GM19238 (cell line): ENCODE measurements around the gene AGAP1.

Experiments used
- DNase-seq: peaks from one replicate; pipeline ENCODE4 v3.0.0; 2011; ENCODE audit warnings: low spot score; ENCODE audit not compliant: insufficient read length

AGAP1 gene

DNA sequence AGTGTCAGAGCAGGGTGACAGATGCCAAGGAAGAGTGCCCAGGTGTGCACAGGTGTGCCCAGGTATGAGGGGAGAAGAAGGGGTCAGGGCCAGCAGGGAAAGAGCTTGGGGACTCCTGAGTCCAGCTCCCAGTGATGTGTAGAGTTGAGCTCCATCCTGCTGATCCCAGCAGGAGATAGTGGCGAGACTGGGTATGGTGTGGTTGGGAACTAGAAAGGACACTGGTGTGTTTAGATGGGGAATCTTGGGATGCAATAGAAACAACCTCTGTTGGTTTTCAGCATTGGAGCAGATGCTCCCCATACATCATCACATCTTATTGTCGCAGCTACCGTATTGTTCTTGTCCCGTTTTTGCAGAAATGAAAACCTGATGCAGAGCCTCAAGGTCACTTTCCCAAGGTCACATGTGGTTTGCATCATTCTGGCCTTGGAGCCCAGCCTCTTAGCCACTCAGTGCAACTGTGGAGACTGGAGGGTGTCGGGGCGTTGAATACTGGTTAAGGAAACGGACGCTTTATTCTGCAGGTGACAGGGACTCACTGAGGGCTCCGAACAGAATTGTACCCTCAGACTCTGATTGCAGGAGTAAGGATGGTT is 166.7 kb downstream of the AGAP1 start:
- no peak for DNase-seq

DNA sequence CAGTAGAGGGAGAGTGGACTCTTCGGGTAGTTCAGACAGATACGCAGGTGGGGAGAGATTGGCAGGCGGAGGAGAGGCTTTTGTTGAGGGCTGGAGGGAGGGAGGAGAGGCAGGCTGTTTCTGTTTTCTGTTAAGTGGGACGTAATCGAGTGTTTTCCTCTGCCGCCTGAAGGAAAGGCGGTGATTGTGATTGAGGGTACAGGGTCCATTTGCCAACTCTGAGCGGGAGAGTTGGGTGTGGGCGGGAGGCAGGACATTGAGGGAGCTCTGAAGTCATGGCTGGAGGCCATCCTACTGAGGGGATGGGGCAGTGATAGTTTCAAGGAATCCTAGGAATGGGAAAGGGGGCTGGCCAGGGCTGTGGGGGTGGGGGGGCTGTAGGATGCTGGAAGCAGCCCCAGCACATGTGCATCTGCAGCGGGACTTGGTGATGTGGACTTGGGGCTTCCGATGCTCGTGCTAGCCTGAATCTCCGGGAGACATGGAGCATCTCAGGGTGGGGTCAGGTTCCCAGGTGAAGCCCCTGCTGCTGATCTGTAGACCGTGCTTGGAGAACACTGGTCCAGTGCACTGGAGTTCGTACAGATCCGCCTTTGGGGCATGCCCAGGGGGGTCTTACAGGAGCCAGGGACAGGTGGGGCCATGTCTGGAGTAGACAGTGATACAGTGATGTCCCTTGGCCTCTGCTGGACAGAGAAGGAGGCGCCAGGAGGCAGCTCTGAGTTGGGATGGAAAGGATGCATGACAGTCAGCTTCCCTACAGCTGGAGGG is 167.5 kb downstream of the AGAP1 start:
- no peak for DNase-seq

DNA sequence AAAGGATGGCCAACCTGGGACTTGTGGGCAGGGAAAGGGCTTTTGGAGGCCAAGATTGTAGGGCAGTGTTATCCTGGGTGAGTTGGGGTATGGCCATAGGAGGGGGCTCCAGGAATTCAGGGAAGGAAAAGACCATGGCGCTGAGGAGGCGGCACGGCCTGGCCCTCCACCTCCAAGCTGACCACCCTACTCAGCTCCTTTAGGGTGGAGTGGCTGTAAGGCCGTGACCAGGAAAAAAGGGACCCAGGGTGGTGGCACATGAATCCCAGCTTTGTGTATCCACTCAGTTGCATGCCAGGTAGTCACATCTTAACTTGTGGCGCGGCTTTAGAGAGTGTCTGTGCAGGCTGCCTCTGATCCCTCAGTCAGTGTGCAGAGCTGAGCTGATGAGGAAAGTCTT is 168.1 kb downstream of the AGAP1 start:
- DNase-seq = no peak

DNA sequence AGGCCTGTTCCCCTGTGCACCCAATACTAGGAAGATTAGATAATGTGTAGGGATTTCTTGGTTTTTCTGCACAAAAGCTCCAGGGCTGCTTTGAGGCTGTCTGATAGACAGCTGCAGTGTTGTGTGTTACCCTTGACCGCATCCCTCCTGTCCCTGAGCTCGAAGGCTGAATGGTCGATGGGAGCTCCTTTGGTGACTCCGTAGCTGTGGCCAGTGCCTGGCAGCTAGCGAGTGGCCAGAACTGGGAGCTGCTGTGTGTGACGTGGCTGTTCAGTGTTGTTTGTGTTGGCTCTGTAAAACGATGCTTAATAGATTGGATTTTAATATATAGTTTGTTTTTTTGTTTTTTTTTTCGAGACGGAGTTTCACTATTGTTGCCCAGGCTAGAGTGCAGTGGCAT is 170.0 kb downstream of the AGAP1 start:
- no peak for DNase-seq

DNA sequence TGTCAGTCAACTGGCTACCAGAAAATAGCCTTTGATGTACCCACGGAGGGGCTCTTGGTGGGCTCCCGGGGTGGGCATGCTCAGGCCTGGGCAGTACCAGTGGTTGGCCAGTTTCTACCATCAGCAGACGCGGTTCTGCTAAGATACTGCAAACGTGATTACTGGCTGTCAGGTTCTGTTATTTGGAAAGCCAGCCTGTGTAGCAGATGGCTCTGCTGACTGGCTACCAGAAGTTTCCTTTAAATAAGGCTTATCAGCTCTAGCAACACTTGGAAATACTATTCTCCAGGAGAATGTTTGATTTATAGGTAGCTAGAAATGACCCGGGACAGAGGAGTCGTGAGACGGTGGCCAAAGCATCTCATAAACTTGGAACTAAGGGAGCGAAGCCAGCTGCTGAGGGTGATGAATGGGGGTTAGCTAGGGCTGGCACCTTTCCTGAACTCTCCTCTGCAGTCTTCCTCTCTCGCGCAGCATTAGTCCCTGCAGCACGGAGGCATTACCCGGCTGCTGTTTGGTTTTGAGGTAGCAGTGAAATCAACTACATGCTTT is 171.9 kb downstream of the AGAP1 start:
- DNase-seq = no peak

DNA sequence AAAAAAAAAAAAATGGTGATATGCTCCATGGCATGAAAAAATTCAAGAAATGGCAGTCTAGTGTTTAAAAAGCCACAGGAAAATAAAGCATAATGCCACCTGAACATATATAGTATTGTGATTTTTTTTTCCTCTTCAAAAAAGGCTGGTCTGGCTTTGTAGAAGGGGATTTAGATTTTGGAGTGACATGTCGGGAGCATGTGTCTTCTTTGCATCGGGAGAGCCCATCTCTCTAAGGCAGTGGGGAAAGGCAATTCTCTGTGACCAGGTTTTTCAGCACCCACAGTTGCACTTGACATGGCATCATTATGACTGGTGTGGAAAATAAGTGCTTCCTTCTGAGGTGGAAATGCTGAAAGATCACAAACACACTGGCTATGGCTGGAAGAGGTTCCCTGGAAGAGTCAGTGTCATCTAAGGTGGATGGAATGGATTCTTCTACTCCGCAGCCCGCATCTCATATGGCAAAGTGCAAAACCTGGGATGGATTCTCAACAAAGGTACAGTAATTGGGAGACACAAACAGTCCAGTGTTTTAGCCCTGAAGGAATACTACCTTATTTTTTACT is 172.5 kb downstream of the AGAP1 start:
- DNase-seq = no peak

DNA sequence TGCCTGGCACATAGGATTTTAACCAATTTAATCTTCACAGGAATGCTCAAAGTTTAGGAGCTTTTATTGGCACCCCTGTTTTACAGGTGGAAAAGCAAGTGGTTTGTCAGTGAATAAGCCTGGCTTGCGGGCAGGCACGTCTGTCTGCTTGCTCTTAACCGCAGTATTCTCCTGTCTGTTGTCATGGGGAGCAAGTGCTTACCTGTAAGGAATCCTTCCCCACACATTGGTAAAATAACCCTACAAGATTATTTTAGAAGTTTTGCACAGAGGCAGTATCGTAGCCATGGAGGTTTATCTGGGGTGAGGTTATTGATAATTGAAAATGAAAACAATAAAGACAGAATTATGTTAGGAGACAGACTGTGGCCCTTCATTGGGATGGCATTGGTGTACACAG is 174.9 kb downstream of the AGAP1 start:
- DNase-seq = no peak

DNA sequence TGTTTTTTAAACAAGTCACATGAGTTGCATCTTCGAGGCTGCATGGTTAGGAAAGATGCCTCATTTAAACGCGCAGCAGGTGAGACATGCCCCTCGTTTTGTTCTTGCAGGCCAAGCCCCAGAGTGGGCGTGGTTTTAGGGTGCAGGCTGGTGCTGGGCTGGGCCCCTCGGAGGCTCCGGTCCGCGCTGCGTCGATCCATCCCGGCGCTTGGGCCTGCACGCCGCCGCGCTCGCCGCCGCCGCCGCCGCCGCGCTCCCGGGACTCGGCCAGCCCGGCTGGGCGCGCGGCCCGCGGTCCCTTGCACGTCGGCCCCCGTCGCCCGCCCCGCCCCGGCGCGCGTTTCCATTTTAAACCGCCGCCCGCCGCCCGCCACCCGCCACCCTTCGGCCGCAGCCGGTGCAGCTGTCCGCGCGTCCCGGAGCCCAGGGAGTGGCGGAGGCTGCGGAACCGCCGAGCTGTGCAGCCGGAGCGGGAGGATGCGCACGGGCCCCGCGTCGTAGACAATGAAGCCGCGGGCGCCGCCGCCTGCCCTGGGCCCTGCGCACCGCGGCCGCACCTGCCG is 175.5 kb downstream of the AGAP1 start:
- no peak for DNase-seq

DNA sequence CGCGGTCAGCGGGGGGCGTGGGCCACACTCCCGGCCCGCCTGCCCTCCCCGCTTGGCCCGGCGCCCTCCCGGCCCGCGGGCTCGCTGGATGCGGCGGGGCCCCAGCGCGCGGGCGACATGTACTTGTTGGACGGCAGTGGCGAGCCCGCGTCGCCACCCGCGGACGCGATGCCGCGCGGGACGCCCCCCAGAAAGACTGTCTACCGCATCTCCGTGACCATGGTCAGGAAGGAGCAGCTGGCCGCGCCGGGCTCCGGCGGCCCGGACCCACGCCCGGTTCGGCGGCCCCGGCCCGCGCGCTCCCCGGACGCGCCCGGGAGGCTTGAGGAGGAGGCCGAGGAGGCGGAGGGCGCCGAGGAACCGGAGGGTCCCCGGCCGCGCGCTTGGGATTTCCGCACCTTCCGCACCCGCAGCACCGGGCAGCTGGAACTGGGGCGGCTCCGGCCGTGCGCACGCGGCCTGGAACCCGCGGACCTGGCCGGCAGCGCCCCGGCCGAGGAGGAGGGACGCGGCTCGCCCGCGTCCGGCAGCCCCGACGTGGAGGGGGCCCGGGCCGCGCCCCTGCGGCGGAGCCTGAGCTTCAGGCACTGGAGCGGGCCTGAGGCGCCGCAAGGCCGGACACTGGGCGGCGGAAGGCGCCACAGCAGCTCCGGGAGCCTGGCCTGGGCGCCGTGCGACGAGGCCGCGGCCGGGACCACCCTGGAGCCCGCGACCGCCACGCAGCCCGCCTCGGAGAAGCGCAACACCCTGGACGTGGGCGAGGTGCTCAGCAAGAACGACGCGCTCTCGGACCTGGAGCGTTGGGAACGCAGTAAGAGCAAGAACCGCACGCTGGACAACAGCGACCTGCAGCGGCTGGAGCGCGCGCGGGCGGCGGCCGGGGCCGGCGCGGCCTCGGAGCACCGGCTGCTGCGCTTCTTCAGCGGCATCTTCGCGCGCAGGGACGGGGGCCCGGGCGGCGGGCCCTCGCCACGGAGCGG is 176.4 kb downstream of the AGAP1 start:
- DNase-seq = no peak

DNA sequence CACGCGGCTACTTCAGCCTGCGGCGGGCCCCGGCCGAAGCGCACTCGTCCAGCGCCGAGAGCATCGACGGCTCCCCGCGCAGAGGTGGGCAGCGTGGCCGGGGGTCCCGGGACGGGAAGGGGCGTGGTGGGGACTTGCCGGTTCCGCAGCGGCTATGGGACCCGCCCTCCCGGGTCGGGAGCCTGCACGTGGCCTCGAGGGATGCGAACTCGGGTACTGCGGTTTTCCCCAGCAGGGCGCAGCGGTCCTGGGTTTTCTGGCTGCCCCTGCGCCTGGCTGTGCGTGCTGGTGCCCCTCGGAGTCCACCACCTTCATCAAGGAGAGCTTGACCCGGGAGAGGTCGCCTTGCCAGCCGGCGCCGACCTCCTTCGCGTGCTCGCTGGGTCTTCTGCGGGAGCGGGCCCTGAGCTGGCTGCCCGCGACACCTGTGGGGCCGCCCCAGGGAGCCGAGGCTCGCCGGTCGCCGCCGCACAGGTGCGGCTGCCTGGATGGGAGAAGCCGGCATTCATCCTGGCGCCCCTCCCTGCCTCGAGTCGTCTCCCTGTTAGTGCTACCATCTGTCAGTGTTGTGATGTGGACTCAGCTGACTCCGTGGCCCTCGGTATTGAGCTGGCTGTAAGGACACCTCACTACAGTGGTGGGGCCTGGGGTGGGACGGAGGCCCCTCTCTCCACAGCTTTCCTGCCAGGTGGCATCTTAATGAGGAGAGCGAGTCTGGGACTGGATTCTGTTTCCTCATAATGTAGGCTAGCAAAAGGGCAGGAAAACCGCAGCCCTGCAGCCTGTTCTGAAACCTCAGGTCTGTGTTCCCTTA is 177.3 kb downstream of the AGAP1 start:
- DNase-seq = no peak

DNA sequence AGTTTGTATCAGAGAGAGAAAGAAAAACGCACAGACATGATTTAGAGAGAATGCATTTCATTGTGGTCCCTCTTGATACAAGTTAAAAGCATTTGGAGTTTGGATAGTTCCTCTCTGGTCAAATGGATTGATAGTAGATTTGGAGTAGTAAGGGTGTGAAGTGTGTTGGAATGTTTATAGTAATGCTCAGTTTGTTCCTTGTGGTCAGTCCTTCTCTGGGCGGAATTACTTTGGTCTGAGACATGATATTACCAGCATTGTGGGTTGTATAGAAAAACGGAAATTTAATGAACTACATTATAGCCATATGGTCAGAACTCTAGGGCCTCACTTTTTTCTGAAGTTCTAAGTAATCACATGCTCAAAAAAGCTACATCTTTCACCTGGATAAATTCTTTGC is 178.9 kb downstream of the AGAP1 start:
- DNase-seq = no peak

DNA sequence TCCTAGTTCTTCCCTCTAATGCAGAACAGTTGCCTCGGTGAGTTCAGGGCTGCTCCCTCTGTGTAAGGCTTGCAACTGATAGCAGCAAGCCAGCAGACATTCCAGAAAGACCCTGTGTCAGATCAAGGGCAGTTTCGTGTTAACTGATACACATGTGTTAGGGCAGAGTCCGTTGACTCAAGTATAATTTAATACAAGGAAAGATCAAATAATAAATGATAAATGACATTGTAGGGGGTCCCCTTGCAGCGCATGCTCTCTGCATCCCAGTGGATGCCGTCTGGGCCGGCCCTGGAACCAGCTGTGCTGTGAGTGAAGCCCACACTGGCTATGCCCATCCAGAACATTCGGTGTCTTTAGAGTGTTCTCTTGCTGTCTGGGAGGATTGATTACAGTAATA is 180.3 kb downstream of the AGAP1 start:
- no peak for DNase-seq

DNA sequence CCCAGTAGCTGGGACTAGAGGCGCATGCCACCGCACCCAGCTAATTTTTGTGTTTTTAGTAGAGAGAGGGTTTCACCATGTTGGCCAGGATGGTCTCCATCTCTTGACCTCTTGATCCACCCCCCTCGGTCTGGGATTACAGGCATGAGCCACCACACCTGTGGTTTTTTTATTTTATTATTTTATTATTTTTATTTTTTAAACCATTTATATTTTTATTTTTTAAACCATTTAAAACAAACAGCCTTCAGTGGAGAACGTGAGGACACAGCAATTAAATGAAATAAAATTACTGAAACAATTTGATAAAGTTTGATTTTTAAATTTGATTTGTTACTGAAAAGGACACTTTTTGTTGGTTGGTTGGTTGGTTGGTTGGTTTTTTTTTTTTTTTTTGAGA is 181.0 kb downstream of the AGAP1 start:
- no peak for DNase-seq

DNA sequence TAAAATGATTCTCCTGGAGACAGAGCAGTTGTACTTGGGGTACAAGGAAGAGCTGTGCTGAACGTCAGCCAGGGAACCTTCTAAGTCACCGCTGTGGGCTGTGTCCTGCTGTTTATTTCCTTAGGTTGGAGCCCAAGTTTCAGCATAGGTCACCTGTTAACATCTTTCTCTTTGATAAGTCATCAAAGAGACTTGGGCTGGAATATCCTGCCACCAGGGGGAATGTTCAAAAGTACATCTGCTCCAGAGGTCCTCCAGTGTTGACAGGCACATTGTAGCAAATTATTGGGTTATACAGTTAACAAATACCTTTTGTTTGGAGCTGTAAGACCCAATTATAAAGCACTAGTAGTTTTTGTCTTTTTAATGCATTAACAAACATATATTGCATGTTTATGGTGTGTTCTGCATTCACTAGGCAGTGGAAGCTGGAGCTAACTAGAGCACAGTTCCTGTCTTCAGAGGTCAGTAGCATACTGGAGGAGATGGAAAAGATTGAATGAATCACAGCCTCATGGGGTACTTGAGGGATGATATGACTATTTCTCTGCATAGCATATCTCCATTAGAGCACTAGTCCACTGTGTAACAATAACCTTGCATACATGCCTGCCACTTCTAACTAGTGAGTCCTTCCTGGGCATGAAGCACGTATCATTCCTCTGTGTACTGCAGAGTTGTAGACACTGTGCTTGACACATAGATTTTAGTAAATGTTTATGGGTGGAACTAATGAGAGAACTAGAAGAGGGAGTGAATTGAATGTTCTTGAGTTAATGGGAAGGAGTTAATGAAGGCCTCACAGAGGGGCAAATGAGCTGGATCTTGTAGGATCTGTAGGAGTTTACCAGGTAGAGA is 182.1 kb downstream of the AGAP1 start:
- DNase-seq = no peak

DNA sequence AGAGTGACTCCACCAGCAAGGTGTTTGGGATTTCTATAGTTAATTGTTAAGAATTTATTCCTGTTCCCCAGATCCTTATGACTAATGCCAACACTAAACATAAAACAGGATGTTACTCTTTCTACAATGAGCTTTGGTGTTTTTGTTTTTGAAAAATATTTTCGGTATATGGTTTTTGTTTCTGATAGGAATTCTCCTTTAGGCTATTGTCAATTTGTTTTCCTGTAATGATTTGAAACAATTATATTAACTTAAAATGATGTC is 182.6 kb downstream of the AGAP1 start:
- no peak for DNase-seq

DNA sequence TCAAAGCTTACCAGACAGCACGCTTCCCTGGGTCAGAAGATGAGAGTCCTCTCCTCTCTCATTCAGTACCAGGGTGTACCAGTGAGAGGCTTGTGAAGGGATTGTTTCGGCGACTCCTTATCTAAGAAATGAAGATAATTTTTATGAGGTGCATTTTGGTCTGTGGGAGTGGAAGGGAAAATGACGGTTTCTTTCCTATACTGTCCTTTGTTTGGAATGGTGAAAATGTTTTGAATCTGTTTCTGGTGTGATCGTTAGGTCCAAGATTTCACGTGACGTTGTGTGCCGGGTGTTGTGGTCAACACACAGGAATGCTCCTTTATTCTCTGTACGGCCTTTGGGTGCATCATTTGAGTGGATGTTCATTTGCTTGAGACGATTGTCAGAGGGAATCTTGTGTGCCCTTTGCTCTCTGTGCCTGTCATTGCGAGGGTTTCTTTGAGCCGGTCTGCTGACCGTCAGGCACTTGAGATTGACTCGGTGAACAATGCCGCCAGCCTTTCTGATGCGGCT is 183.5 kb downstream of the AGAP1 start:
- DNase-seq = no peak

DNA sequence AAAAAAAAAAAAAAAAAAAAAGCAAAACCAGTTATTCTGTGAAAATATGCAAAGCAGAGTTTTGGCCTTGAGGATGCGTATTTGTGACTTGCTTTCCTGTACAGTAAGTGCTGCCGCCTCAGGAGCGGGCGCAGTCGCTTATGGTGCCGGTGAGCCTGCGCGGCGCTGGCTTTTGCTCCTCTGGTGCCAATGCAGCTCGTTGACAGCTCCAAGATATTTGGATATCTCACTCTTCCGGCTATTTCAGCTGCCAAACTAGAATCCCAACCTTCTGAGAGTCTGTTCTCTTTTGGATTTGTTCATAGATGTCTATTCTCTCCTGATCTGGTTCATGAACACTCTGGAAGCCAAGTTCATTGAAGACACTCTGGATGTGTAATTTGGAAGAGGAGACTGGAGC is 184.1 kb downstream of the AGAP1 start:
- no peak for DNase-seq

DNA sequence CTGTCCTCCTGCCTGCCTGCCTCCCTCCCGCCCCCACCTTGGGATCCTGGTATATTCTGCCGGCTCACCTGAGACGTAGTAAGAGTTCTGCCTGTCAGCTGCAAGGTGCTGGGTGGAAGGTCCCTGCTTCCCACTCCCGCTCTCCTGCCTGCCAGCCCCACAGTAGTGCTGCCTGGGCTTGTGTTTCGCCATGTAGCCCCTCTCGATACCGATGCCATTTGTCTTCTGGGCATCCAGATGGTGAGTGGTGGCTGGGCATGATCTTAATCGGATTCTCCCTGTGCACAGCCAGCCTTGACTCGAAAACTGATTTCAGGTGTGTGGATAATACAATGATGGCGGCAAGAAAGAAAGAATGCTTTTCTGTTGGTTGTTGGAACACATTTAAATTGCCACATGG is 184.9 kb downstream of the AGAP1 start:
- DNase-seq = no peak

DNA sequence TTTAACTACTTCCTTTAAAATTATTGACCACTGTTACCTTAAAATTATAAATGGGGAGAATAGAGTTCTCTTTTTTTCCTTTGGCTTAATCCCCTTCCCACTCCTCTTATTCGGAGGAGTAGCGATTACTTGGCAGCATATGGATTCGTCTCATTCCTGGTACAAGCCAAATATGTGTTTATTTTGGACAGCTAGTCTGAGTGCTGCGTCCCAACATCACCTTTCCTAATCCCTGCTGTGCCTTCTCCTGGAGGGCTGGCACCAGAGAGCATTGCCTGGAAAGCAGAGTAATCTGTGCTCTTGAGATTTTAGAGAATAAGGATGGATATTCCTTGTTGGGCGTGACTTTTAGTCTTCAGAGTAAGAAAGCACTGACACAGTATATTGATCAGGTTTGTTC is 185.6 kb downstream of the AGAP1 start:
- DNase-seq = no peak
